ENCODE data around the gene RAB6B.

GRCh38 chr3:133874761-133875438 lies 20.8 kb downstream of the RAB6B start:
- TF ChIP-seq CTCF (IDR thresholded peaks at IDR 0.05 in 8 of 11, conservative IDR thresholded peaks at IDR 0.05 in 3 of 11), result no peak
- TF ChIP-seq POLR2A (IDR thresholded peaks at IDR 0.05), result no peak
- no peak for TF ChIP-seq POLR2AphosphoS5 (IDR thresholded peaks at IDR 0.05)
